MM.1S (cell line): ENCODE results near the gene ACOX3.

ENCODE experiments used
- EZH2 ChIP-seq: fragments of 300-600 bp; sonication (generic); optimal IDR thresholded peaks from 2 replicates; pipeline ENCODE3; 2017; ENCODE audit warnings: low read depth, mild to moderate bottlenecking, antibody characterized with exemption, low read length, mixed read lengths
- EZH2phosphoT487 ChIP-seq: fragments of 300-600 bp; sonication (generic); IDR thresholded peaks from 2 replicates; pipeline ENCODE4 v1.6.1; 2018; ENCODE audit warnings: antibody characterized with exemption, low read length
- TF ChIP-seq, protein P1 (sequence below): fragments of 300-600 bp; sonication (generic); IDR thresholded peaks from 2 replicates; pipeline ENCODE4 v1.5.1; 2016; ENCODE audit warnings: antibody characterized with exemption, low read length, mixed read lengths

DNA sequence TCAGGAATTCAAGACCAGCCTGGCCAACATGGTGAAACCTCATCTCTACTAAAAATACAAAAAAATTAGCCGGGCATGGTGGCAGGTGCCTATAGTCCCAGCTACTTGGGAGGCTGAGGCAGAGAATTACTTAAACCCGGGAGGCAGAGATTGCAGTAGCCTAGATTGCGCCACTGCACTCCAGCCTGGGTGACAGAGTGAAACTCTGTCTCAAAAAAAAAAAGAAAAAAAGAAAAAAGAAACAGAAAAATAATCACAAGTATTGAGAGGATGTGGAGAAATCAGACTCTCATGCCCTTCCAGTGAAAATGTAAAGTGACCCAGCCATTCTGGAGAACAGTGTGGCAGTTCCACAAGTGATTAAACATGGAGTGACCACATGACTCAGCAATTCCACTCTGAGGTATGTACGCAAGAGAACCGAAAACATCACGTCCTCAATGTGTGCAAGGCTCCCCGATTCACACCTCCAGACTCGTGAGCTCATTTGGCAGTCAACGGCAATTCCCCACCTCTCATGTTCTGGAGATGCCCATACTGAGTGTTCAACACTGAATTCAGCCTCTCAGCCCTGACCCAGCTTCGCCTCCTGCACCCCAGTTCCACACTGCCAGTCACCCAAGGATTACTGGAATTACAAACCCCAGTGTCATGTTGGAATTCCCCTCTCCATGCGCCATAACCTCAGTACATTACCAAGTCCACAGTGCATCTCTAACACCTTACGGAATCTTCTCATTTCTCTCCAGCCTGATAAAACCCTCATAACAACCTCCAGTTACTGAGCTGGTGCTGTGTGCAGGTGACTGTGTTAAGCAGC lies 21.1 kb downstream of the ACOX3 start:
- TF ChIP-seq, protein P1, sequence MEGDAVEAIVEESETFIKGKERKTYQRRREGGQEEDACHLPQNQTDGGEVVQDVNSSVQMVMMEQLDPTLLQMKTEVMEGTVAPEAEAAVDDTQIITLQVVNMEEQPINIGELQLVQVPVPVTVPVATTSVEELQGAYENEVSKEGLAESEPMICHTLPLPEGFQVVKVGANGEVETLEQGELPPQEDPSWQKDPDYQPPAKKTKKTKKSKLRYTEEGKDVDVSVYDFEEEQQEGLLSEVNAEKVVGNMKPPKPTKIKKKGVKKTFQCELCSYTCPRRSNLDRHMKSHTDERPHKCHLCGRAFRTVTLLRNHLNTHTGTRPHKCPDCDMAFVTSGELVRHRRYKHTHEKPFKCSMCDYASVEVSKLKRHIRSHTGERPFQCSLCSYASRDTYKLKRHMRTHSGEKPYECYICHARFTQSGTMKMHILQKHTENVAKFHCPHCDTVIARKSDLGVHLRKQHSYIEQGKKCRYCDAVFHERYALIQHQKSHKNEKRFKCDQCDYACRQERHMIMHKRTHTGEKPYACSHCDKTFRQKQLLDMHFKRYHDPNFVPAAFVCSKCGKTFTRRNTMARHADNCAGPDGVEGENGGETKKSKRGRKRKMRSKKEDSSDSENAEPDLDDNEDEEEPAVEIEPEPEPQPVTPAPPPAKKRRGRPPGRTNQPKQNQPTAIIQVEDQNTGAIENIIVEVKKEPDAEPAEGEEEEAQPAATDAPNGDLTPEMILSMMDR: no peak
- TF ChIP-seq EZH2 (no peak), EZH2phosphoT487 (no peak)
